Activated CD8-positive, alpha-beta memory T cell treated with anti-CD3 and anti-CD28 coated beads for 48 hours (primary cell): ENCODE measurements around the gene VOPP1.

Source experiments
- DNase-seq, 3 experiments: peaks; one replicate each; pipeline ENCODE4 v3.0.0-alpha.2; 2020; ENCODE audit warnings: low read depth in 2 of 3, low spot score in 2 of 3

The VOPP1 gene

DNA sequence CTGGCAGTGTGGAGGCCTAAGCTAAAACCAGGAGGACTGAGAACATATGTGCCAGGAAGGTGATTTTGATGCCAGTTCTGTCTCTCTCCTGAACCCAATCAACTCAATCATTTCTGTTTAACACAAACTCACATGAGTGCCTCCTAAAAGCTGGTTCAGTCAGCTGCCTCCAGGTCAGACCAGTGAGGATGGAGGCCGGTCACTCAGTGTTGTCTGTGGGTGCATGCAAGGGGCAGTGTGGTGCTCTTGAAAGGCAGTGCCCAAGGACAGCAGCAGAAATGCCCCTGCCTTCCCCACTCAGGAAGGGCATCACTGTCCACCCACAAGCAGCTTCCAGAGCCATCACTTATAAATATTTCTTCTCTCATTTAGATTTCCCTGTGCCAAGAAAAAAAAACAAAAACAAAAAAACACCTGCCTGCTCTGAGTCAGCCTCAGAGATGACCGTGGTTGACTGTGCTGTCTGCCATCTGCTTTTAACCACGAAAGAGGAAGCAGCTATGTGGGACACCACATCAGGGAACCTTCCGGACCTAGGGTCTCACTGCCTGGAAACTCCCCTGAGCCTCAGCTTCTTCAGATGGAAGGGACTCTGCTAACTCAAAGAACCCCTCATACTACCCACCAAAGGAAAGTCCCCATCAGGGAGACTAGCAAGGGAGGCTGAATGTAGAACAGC is 39.1 kb downstream of the VOPP1 start:
- peak; percentile 15 to 57 (median 36) for DNase-seq

DNA sequence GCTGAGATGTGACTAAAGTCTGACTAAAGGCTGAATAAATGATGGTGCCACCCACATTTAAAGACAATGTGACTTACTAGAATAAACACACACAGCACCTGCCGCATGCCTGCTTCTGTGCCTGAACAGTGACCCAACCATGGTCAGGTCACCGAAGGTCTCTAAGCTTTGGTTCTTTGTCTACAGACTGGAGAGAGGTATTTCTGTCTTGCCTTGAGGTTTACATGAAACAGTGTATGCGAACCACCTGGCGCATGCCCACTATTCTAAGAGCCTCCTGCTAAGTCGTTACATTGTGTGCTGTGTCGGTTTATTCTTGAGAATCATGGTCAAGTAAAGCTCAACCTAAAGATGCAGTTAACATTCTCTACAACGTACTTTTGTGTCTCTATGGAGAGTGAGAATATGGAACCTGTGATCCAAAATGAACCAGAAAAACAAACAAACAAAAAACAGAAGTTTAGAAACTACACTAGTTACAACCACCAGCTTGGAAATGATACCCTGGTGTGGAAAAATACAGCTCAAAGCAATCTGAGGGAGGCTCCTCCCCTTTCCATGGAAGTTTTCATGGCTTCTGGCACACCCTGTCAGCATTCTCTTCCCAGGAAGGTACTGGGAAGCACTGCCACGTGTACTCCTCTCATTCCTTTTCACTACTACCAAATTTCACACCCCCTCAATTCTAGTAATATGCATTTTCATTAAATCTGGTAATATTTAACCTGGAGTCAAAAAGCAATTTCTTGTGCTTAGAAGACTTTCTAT is 40.0 kb downstream of the VOPP1 start:
- no peak for DNase-seq

DNA sequence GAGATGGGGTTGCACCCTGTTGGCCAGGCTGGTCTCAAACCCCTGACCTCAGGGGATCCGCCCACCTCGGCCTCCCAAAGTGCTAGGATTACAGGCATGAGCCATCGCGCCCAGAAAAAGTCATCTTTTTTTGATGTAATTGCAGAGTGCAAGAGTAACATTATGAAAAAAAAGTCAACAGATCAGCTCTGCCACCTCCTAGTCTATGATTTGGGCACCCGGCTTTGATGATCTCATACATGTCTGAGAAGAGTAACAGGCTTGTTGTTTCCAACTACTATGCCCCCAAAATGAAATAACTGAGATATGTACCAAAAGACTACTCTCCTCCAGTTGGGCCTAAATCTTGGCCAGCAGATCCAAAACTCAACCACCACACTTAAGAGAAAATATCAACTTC is 40.8 kb downstream of the VOPP1 start:
- no peak for DNase-seq

DNA sequence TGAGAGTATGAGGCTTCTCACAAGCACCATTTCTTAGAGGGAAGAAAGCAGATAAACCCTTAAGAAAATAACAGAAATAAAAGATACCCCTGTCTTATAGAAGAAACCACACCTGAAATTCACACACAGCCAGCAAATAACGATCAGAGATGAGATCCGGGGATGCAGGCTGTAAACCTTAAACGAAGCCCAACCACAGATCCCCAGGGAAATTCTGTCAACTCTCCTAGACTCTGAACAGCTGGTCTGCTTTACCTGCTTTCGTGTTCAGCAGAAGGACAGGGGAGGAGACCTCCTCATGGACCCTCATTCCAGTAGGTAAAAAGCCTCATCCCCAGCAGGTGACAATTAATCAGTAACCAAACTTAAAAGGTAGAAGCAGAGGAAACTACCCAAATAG is 45.0 kb downstream of the VOPP1 start:
- DNase-seq = no peak

DNA sequence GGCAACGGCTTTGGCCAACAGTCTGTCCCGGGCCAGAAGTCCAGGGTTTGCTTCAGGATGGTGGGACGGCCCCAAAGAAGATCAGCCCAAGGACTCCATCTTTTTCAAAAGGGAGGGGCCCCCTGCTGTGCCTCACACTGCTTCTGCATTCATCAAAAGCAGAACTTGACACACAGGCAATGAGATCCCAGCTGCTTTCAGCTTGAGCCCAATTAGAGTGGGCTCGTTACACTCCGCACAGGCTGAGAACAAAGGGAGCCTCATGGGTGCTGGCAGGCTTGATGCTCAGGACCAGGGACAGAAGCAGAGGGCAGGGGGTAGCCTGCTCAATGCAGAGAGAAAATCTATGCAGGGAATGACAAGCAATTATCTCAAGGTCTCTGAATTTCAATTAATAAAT is 45.5 kb downstream of the VOPP1 start:
- DNase-seq = no peak

DNA sequence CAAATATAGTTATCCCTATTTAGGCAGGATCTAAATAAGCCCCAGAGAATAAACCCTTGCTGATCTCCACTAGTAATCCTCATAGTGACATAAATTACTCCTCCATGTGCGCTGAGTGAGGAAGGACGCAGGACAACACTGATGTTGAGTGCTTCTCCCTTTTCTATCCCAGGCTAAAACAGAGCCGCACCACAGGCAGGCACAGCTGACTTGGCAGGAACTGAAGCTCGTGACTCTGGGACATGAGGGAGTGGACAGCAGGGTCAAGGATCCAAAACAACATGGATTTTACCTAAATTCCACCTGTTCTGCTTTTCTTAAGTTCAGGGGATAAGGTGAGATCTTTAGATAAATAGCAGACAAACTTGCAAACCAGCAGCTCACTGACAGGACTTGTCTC is 46.0 kb downstream of the VOPP1 start:
- no peak for DNase-seq

DNA sequence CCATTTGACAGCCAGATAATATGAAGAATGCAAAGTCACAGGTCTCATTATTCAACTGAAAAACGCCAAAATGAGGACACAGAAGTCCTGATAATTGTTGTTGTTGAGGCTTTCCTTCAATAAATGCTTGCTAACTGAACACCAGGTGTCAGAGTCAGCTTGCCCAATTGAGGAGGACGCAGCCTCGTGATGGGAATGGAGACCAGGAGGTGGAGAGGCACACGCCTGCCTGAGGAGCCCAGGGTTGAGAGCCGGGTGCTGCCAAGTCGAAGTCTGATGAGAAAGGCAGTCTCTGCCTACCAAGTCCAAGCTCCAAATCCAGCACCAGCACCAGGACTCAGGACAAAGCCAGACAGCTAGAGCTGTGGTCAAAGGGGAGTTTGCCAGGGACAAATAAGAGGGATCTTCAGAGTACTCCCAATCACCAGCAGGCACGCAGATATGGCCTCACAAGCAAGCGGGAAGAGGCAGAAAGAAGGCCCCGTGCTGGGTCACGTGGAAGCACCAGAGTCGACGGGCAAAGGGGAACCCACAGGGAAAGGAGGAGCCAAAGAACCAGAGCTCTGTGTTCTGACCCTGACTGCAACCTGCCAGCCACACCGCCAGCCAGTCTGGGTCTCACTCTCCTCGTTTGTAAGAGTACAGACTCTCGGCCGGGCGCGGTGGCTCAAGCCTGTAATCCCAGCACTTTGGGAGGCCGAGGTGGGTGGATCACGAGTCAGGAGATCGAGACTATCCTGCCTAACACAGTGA is 47.6 kb downstream of the VOPP1 start:
- DNase-seq = no peak

DNA sequence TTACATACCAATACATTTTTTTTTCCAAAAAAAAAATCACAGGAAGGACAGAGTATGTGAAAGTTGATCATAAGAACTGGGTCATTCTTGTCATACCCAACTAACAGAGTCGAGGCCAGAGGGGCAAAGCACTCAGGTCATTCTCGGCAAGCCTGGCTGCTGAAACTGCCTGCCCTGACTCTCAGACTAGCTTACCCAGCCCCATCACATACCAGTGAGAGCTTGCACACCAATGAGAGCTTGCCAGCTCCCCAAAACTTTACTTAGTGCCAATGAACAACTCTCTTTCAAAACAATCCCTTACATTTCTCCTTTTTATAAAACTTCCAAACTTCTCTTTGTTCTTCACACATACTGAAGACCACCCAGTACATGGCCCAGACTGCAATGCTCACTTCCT is 48.9 kb downstream of the VOPP1 start:
- DNase-seq = no peak

DNA sequence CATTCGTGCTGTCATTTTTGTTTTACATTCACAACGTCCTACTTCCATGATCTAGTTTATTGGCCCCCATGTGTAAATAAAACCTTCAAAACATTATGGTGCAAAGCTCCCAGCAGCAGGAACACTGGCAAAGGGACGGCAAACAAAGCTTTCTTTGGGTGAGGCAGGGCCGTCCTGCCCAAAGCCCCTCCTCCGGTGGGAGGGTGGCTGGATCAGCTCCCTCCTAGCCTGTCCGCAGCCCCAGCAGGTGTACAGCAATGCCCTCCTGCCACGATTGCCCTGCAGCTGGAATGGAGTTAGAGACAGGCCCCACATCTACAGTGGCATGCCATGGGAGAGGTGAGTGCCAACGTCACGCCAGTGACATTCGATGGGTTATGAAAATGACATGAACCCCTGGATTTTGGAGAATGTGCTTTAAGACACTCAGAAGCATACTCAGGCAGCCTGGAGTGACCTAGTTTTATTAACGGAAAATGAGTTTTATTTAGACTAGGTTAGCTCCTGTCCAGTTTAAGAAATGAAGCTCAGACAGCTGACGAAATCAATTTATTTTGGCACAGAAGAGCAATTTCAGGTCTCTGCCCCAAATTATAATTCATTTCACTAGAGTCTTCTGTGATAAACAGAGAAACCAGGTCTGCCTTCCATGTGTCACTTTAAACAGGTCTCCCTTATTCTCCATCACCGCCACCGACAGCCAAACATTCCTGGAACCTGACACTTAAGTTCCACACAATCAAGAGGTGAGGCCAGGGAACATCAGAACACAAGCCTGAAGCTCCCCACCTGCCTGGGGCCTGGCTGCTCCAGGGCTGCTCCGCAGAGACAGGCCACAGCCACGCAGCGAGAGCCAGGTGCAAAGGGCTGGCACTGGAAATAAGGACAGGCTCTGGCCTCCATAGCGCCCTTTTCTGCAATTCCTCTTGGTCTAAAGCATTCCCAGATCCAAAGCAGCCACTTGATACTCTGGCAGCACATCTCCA is 50.1 kb downstream of the VOPP1 start:
- DNase-seq = no peak

DNA sequence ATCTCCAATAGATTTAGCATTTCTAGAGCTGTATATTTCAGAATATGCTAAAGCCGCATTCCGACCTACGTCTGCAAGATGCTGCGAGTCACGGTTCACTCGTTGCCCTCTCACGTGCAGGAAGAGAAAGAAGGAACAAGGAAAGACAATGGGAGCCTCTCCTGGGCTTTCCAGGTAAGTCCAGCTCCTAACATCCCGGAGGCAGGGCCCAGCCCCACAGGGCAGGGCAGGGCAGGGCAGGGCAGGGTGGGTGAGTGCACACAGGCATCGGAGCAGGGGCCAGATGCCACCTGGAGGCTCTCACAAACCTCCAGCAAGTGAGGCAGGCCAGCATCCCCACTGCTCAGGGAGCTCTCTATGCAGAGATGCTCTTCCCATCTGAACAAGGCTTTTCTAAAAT is 50.8 kb downstream of the VOPP1 start:
- no peak for DNase-seq

DNA sequence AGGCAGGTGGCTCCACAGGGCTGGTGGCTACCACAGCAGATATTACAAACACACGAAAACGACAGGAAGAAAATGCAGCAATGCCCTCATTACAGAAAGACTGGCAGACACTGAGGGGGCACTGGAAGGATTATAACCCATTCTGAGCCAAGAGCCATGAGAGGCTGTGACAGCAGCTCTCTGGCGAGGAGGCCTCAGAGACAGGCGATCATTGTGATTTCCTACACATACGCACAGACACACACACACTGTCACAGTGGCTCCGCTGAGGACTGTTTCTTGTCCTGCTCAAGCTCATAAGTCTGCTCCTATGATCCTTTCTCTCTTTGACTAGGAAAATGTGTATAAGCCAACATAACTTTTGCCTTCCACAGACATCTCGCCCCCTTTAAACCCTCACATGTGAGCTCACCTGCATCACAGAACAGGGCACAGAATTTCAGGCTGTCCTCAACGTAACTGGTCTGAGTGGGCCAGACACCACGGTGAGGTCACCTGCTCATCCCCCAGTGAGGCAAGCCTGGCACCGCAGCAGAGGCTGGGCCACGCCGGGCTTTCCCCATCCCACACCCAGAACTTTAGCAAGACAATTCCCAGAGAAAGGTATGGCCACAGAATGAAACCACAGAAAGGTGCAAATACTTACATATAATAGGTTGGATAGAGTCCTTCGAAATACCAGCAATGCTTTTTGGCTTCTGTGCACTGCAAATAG is 51.7 kb downstream of the VOPP1 start:
- DNase-seq = no peak

DNA sequence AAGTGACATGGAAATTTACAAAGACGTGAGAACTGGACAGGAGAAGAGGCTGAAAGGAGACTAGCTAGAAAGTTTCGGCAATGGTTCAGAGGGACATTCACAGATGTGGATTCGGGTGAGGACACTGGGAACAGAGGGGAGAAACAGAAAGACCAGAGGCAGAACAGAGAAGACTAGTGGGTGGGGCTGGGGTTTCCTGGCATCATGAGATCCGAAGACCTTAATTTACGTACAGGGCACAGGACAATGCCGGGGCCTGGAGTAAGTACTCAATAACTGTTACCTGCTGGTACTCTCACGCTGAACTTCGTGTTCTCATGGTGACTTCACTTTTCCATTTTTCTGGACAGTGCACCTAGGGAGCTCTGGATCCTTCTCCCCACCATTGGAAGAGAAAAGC is 53.5 kb downstream of the VOPP1 start:
- no peak for DNase-seq

DNA sequence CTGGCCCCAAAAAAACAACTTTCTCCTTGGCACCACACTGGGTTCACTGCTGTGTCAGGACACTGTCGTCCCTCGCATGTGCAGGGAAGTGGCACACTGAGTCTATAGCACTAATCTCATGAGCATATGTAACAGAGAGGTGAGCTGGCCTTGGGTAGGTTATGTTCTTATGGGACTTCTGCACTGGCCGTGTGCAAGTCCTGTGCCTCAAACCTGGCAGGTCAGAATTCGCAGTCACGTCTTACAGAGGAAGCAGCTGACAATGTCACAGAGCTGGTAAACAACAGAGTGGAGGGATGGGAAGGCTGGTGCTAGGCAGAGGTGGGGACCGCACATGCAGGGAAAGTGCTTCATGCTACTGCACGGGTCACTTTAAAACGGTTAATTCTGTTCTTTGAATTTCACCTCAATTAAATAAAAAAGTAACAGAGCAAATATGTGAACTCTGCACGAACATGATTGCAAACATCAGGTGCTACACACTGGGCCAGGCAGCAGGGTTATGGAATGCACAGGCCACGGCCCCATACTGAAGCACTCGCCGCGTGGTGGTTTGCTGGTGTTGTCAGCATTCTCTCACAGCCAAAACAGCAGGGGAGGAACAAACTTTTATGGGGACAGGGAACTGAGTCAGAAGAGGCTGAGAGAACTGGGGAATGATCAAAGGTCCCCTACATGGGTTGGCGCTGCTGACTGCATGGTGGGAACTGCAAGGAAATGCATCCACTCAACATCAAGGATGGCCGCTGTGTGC is 54.2 kb downstream of the VOPP1 start:
- no peak for DNase-seq

DNA sequence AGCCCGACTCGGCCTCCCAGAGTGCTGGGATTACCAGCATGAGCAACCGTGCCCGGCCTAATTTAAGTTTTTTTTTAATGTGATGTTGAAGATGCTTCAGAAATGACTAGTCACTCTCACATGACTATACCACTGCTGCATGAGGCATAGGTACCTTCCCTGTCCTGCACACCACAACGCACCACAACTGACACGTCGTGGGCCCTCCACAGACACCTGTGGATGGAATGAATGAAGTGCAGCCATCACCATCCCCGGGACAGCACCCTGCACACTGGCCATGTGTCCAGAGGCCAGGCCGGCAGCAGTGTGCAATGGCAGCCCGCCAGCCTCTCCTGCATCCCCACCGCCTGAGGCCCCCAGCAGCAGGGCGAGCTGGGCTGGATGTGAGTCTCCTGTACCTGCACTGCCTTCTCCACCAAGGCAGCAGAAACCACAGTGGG is 55.1 kb downstream of the VOPP1 start:
- DNase-seq = peak in 1 of 3 experiments; percentile 33

DNA sequence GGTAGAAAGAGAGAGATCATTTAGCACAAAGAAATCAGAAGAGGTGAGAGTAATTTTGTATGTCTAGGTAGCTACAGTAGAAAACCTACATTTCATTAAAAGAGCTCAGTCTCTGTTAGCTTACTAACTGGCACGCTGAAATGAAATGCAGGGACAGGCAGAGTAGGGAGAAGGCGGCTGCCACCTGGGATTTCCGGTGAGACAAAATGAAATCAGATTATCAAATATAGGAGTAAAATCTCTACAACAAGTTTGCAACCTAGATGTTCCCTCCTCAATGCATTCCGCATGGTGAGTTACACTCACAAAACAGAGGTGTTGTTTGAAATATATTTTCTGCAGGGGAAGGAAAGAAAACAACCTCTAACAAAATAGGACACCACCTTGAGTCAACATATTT is 55.9 kb downstream of the VOPP1 start:
- DNase-seq = no peak

DNA sequence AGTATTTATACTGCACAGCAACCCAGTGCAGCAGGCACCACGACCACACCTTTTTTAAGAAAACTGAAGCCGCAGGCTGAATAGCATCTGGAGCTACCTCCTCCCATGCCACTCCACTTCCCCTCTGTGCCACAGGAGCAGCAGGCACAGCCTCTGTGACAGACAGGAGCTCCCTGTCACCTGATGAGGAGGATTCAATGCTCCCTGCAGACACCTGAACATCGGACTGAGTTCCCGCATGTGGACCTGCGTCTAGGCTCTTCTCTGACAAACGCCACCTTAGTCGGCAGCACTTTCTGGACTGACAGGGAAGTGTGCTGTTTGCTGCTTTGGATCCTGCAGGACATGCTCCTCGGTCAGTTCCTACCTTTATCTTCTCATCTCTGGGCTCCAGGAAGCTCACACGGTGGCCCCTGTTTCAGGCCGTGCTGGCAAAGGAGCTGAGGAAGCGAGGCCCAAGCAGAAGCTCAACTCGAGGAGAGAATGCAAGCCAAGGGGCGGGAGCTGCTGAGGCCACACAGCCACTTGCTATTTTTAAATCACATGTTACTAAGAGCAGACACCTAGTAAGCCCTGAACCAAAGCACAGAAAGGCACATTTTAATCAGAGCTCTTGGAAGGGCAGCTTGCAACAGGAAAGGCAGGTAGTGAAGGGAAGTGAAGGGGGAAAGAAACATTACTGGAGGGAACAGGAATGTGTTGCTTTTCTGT is 56.6 kb downstream of the VOPP1 start:
- no peak for DNase-seq

DNA sequence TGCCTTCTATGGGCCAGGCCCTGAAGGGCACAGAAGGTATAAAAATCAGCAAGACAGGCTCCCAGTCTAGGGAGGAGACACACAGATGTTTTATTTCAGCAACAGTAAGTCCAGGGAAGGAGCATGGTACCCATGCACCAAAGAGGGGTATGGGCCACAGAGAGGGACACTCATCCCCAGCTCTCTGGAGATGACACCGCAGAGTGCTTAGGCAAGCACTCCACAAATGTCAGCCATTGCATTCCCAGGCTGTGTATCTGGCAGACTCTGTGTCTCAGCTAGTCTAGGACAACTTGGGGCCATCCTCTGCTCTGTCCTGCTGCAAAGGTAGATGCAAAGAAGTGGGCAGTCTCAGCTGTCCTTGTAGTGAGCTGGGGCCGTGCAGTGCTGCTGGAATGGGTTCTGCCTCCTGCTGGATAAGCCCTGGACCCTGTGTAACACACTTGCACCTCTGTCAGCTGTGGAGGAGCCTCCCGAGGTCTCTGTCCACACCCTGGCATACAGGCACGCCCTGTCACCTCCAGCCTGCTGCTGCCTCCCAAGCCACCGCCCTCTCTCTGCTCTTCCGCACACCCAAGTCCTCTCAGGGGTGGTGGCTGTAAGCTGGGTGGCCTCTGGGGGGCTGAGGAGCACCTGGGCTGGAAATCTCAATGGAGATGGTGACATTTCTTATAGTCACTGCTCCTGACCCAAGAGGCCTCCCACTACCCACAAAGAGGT is 57.6 kb downstream of the VOPP1 start:
- DNase-seq = no peak

DNA sequence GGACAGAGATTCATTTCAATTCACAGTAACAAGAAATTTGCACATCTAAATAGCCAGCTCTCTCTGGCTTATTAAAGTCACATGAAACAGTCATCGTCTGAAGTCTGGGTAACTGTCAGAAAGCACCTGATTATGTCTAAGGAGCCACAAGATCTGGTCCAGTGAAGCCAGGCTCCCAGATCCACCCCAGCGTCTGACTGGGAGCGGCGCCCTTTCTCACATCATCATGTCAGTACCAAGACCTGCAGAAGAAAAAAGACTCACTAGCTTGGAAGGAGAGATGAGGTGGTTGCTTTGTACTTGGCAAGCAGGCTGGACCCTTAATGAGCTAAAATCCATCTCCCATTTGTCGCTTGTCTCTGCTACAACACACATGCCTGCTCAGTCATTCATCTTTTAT is 58.4 kb downstream of the VOPP1 start:
- no peak for DNase-seq
